Liver (tissue), 9 donors: Measurements from ENCODE around the gene FAM228A. TPM values are rescaled to one million over a fixed set of nuclear protein-coding genes. Genes with fewer than 3 reads are reported as not detected.

Source experiments
- DNase-seq: peaks from one replicate; pipeline ENCODE4 v3.0.0-alpha.2; 2017; ENCODE audit warnings: low spot score
- H3K27ac ChIP-seq, 2 donors: one replicate each; pipeline ENCODE4 v1.7.0; 2013; ENCODE audit warnings: inconsistent platforms in 2 of 2, low read length in 2 of 2, control low read depth in 1 of 2, low read depth in 1 of 2, mild to moderate bottlenecking in 1 of 2
- H3K27me3 ChIP-seq, 4 donors: one replicate each; pipeline versions ENCODE4 v1.6.1 to v1.7.0; 2013; ENCODE audit warnings: low read length in 3 of 4, inconsistent platforms in 1 of 4, mild to moderate bottlenecking in 1 of 4, moderate library complexity in 1 of 4; ENCODE audit not compliant: control insufficient read depth in 4 of 4, insufficient read depth in 4 of 4
- H3K36me3 ChIP-seq, 4 donors: one replicate each; pipeline versions ENCODE4 v1.6.1 to v1.7.0; 2013; ENCODE audit warnings: low read length in 3 of 4, mild to moderate bottlenecking in 3 of 4, low read depth in 1 of 4, moderate library complexity in 1 of 4; ENCODE audit not compliant: control insufficient read depth in 4 of 4, insufficient read depth in 3 of 4
- H3K4me1 ChIP-seq, 4 donors: one replicate each; pipeline versions ENCODE4 v1.6.1 to v1.7.0; 2013; ENCODE audit warnings: low read length in 3 of 4, mild to moderate bottlenecking in 3 of 4, moderate library complexity in 1 of 4; ENCODE audit not compliant: control insufficient read depth in 4 of 4, insufficient read depth in 4 of 4
- H3K4me3 ChIP-seq, 3 donors: one replicate each; pipeline versions ENCODE4 v1.6.1 to v1.7.0; 2013; ENCODE audit warnings: low read length in 3 of 3, control low read depth in 1 of 3, low read depth in 1 of 3, mild to moderate bottlenecking in 1 of 3
- H3K9ac ChIP-seq, 2 donors: one replicate each; pipeline ENCODE4 v1.7.0; 2013; ENCODE audit warnings: low read length in 2 of 2, mild to moderate bottlenecking in 2 of 2, moderate library complexity in 2 of 2, control low read depth in 1 of 2, low read depth in 1 of 2
- H3K9me3 ChIP-seq, 4 donors: one replicate each; pipeline versions ENCODE4 v1.6.1 to v1.7.0; 2013; ENCODE audit warnings: low read length in 3 of 4; ENCODE audit not compliant: control insufficient read depth in 4 of 4
- ATF3 ChIP-seq: IDR thresholded peaks from 2 replicates; pipeline ENCODE4 v1.6.1; 2016; ENCODE audit warnings: antibody characterized with exemption
- EGR1 ChIP-seq, 2 donors: IDR thresholded peaks; 2 replicates each; pipeline ENCODE4 v1.6.1; 2016 to 2018; ENCODE audit warnings: antibody characterized with exemption in 2 of 2, low read depth in 2 of 2
- FOXA1 ChIP-seq: IDR thresholded peaks from 2 replicates; pipeline ENCODE4 v1.6.1; 2016; ENCODE audit warnings: antibody characterized with exemption
- FOXA2 ChIP-seq: IDR thresholded peaks from 2 replicates; pipeline ENCODE4 v1.6.1; 2016; ENCODE audit warnings: antibody characterized with exemption
- GABPA ChIP-seq, 2 donors: IDR thresholded peaks in 1 of 2; conservative IDR thresholded peaks in 1 of 2; 2 replicates each; pipeline ENCODE4 v1.6.1; 2016; ENCODE audit warnings: antibody characterized with exemption in 2 of 2, mild to moderate bottlenecking in 1 of 2, moderate library complexity in 1 of 2
- HNF4A ChIP-seq, 2 donors: conservative IDR thresholded peaks; 2 replicates each; pipeline ENCODE4 v1.6.1; 2016; ENCODE audit warnings: antibody characterized with exemption in 2 of 2, mild to moderate bottlenecking in 2 of 2
- HNF4G ChIP-seq: IDR thresholded peaks from 2 replicates; pipeline ENCODE4 v1.6.1; 2016; ENCODE audit warnings: antibody characterized with exemption
- JUND ChIP-seq, 2 donors: IDR thresholded peaks; 2 replicates each; pipeline ENCODE4 v1.6.1; 2016; ENCODE audit warnings: antibody characterized with exemption in 2 of 2
- NR2F2 ChIP-seq: IDR thresholded peaks from 2 replicates; pipeline ENCODE4 v1.6.1; 2016; ENCODE audit warnings: antibody characterized with exemption
- RXRA ChIP-seq, 2 donors: IDR thresholded peaks; 2 replicates each; pipeline ENCODE4 v1.6.1; 2017 to 2018; ENCODE audit warnings: antibody characterized with exemption in 2 of 2, mild to moderate bottlenecking in 1 of 2
- SP1 ChIP-seq: IDR thresholded peaks from 2 replicates; pipeline ENCODE4 v1.6.1; 2018; ENCODE audit warnings: antibody characterized with exemption, mild to moderate bottlenecking
- TAF1 ChIP-seq: conservative IDR thresholded peaks from 2 replicates; pipeline ENCODE4 v1.6.1; 2016; ENCODE audit warnings: antibody characterized with exemption, mild to moderate bottlenecking
- YY1 ChIP-seq: IDR thresholded peaks from 2 replicates; pipeline ENCODE4 v1.6.1; 2016; ENCODE audit warnings: antibody characterized with exemption, mild to moderate bottlenecking
- WGBS: extraction: QIAGEN DNeasy Blood & Tissue Kit; methylation state at CpG from one replicate; pipeline ENCODE4 v1.1.7; 2013; 5-methylcytosine and 5-hydroxymethylcytosine counted together
- polyA plus RNA-seq, 2 donors: library from polyadenylated mRNA; stranded (reverse) in 1 of 2; unstranded in 1 of 2; fragments of 200-250 nt in 1 of 2; fragments of >200 nt in 1 of 2; fragmentation: Nextera tagmentation in 1 of 2; extraction: Ambion mirVana in 1 of 2; gene quantifications; one replicate each; pipeline versions ENCODE4 v1.2.1 to v1.2.3, GENCODE V29; 2013 to 2015
- total RNA-seq, 2 donors: library from RNA; depleted of rRNA; stranded (reverse); fragments of >200 nt; gene quantifications; one replicate each; pipeline ENCODE4 v1.2.3, GENCODE V29; 2014
- TF ChIP-seq, protein P1 (sequence below): IDR thresholded peaks from 2 replicates; pipeline ENCODE4 v1.6.1; 2016; ENCODE audit warnings: antibody characterized with exemption, mild to moderate bottlenecking
- TF ChIP-seq, protein P2 (sequence below): fragments of 150-350 bp; IDR thresholded peaks from 2 replicates; pipeline ENCODE4 v1.5.1; 2017; ENCODE audit warnings: improper control_type of control experiment, low read depth, low read length; ENCODE audit not compliant: missing input control
- TF ChIP-seq, protein P3 (sequence below): IDR thresholded peaks from 2 replicates; pipeline ENCODE4 v1.6.1; 2016; ENCODE audit warnings: antibody characterized with exemption
- TF ChIP-seq, protein P4 (sequence below): IDR thresholded peaks from 2 replicates; pipeline ENCODE4 v1.6.1; 2016; ENCODE audit warnings: antibody characterized with exemption
- donor health status: healthy.
- donor health status: healthy.
- donor health status: healthy.
- donor health status: healthy.
- donor health status: healthy.

The FAM228A gene
- total and polyA plus RNA-seq, 4 donors, result 0.05 to 0.32 (median 0.18) TPM

DNA sequence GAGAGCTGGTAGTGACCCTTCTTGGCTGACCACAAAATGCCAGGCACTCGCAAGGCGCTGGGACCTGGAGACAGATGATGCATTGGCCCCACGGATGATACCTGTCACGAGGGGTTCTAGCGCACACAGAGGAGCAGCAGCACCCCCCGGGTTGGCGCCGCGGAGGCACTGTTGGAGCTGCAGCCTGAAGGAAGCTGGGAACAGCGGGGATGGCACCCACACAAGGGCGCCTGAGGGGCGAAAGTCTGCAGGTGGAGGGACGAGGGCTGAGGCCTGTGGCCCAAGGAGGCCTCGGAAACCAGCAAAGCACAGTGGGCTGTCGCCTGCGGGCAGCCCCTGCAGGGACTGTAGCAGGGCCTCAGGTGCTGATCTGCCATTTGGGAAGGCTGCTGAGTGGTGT lies 33.6 kb downstream of the FAM228A start:
- Histone ChIP-seq H3K36me3 (peaks cover 22 to 78% (median 47%) of the 10 kb centered on the region in 4 donors), H3K4me3 (no peak overlapping the region), H3K9me3 (no peaks in the 10 kb centered on the region), H3K27me3 (no peaks in the 10 kb centered on the region), H3K4me1 (no peaks in the 10 kb centered on the region), H3K27ac (no peak overlapping the region), H3K9ac (no peak overlapping the region)
- 97% methylated on average over 16 of the region's 16 CpGs for WGBS
- TF ChIP-seq HNF4G (no peak), SP1 (no peak), JUND (IDR thresholded peaks at IDR 0.05) (no peak)
- TF ChIP-seq, protein P1, sequence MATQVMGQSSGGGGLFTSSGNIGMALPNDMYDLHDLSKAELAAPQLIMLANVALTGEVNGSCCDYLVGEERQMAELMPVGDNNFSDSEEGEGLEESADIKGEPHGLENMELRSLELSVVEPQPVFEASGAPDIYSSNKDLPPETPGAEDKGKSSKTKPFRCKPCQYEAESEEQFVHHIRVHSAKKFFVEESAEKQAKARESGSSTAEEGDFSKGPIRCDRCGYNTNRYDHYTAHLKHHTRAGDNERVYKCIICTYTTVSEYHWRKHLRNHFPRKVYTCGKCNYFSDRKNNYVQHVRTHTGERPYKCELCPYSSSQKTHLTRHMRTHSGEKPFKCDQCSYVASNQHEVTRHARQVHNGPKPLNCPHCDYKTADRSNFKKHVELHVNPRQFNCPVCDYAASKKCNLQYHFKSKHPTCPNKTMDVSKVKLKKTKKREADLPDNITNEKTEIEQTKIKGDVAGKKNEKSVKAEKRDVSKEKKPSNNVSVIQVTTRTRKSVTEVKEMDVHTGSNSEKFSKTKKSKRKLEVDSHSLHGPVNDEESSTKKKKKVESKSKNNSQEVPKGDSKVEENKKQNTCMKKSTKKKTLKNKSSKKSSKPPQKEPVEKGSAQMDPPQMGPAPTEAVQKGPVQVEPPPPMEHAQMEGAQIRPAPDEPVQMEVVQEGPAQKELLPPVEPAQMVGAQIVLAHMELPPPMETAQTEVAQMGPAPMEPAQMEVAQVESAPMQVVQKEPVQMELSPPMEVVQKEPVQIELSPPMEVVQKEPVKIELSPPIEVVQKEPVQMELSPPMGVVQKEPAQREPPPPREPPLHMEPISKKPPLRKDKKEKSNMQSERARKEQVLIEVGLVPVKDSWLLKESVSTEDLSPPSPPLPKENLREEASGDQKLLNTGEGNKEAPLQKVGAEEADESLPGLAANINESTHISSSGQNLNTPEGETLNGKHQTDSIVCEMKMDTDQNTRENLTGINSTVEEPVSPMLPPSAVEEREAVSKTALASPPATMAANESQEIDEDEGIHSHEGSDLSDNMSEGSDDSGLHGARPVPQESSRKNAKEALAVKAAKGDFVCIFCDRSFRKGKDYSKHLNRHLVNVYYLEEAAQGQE, result no peak
- TF ChIP-seq, protein P2, sequence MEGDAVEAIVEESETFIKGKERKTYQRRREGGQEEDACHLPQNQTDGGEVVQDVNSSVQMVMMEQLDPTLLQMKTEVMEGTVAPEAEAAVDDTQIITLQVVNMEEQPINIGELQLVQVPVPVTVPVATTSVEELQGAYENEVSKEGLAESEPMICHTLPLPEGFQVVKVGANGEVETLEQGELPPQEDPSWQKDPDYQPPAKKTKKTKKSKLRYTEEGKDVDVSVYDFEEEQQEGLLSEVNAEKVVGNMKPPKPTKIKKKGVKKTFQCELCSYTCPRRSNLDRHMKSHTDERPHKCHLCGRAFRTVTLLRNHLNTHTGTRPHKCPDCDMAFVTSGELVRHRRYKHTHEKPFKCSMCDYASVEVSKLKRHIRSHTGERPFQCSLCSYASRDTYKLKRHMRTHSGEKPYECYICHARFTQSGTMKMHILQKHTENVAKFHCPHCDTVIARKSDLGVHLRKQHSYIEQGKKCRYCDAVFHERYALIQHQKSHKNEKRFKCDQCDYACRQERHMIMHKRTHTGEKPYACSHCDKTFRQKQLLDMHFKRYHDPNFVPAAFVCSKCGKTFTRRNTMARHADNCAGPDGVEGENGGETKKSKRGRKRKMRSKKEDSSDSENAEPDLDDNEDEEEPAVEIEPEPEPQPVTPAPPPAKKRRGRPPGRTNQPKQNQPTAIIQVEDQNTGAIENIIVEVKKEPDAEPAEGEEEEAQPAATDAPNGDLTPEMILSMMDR, result no peak
- no peak for DNase-seq

DNA sequence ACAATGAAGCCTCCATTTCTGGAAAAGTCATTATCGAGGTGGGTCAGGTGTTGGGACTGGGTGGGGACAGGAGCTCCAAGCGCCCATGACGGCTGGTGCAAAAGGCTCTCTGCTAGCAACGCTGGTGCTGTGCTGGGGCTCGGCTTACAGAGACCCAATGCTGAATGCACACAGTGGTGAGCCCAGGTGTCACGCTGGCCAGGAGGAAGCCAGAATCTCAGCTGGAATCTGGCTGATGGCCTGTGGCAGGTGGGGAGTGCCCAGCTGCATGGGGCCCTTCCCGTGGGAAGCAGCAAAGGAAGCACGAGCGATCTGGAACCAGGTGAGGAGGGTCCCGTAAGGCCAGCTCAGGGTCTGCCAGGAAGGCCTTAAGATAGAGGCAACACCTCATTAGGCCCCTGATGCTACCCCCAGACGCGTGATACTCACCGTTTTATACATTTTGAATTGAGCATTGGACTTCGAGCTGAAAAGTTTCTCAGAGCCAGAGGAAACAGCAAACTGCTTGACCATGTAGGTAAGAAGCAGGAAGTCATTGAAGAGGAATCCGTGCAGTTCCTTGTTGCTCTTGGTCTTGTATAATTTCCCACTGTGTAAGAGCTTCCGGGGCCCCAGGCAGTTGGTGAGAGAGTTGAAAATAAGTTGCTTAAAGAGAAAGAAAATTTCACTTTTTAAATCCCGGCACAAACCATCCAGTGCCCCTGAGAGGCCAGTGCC lies 34.7 kb downstream of the FAM228A start:
- WGBS, result 93% methylated on average over 17 of the region's 17 CpGs
- no peak overlapping the region for H3K9ac ChIP-seq
- H3K4me3 ChIP-seq, result no peak overlapping the region
- H3K27ac ChIP-seq, result no peak overlapping the region
- peaks cover 19 to 72% (median 37%) of the 10 kb centered on the region in 4 donors for H3K36me3 ChIP-seq
- no peak for DNase-seq
- no peaks in the 10 kb centered on the region for H3K27me3 ChIP-seq
- no peaks in the 10 kb centered on the region for H3K9me3 ChIP-seq
- TF ChIP-seq, protein P3, sequence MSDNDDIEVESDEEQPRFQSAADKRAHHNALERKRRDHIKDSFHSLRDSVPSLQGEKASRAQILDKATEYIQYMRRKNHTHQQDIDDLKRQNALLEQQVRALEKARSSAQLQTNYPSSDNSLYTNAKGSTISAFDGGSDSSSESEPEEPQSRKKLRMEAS, result no peak
- TF ChIP-seq FOXA2 (no peak), ATF3 (no peak), RXRA (IDR thresholded peaks at IDR 0.05) (no peak), HNF4A (conservative IDR thresholded peaks at IDR 0.05) (no peak), EGR1 (IDR thresholded peaks at IDR 0.05; ENCODE audit: low read depth in 2 of 2) (no peak), YY1 (no peak), GABPA (IDR thresholded peaks at IDR 0.05 in 1 of 2, conservative IDR thresholded peaks at IDR 0.05 in 1 of 2) (no peak), FOXA1 (no peak), SP1 (no peak), NR2F2 (no peak), HNF4G (no peak), TAF1 (no peak)
- TF ChIP-seq, protein P2, result no peak
- TF ChIP-seq, protein P4, sequence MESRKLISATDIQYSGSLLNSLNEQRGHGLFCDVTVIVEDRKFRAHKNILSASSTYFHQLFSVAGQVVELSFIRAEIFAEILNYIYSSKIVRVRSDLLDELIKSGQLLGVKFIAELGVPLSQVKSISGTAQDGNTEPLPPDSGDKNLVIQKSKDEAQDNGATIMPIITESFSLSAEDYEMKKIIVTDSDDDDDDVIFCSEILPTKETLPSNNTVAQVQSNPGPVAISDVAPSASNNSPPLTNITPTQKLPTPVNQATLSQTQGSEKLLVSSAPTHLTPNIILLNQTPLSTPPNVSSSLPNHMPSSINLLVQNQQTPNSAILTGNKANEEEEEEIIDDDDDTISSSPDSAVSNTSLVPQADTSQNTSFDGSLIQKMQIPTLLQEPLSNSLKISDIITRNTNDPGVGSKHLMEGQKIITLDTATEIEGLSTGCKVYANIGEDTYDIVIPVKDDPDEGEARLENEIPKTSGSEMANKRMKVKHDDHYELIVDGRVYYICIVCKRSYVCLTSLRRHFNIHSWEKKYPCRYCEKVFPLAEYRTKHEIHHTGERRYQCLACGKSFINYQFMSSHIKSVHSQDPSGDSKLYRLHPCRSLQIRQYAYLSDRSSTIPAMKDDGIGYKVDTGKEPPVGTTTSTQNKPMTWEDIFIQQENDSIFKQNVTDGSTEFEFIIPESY, result no peak
- TF ChIP-seq, protein P1, result no peak
- no peaks in the 10 kb centered on the region for H3K4me1 ChIP-seq
